ENCODE results near the gene SCARB1. TPM values are rescaled to one million over a fixed set of nuclear protein-coding genes. Genes with fewer than 3 reads are reported as not detected.

Gene SCARB1
- total and polyA plus RNA-seq, 2 experiments from 2014 or later = 31.0 to 62.5 TPM

DNA sequence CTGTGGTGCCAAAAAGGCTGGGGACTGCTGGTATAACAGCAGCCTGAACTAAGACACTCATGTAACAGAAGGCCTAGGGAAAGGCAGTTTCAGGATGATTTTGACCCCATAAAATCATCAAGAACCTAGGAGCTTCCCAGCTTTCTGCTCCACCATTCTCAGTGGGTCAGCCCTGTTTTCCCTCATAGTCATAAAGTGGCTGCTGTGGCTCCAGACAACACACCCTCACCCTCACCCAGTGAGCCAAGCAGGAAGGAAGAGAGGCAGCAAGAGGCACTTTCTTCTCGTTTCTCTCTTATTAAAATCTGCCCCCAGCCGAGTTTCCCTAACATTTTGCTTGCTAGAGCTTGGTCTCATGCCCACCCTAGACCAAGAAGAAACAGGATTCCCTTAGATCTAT lies 131.8 kb downstream of the SCARB1 start:
- 0 out of 2 replicates have a peak, but pooled peaks cover 4% of the 10 kb centered on the region for H3F3A ChIP-seq (replicated peaks; ENCODE audit: low read depth)
- Mint-ChIP-seq H3K27me3 (ENCODE audit: insufficient read depth, low read depth, poor library complexity) (peaks cover 14% of the 10 kb centered on the region), H3K4me1 (peaks cover 14% of the 10 kb centered on the region), H3K9me3 (no peaks in the 10 kb centered on the region), H3K27ac (no peak overlapping the region), H3K4me3 (no peak overlapping the region), H3K36me3 (ENCODE audit: low read depth) (no peaks in the 10 kb centered on the region)
- H4K20me1 ChIP-seq (replicated peaks; ENCODE audit: insufficient read depth) = no peaks in the 10 kb centered on the region
- no peaks in the 10 kb centered on the region for H3K9me2 ChIP-seq (ENCODE audit: insufficient read depth)
- no peak overlapping the region for H3K4me3 ChIP-seq
- no peak overlapping the region for H3K27ac ChIP-seq (ENCODE audit: low read depth)
- no peaks in the 10 kb centered on the region for H3K79me2 ChIP-seq (replicated peaks; ENCODE audit: insufficient read depth)
- no peaks in the 10 kb centered on the region for H3K27me3 ChIP-seq (ENCODE audit: insufficient read depth)
- no peak overlapping the region for H3K4me2 ChIP-seq
- DNase-seq (ENCODE audit: low spot score) (no peak), ATAC-seq (no peak)
- TF ChIP-seq POLR2AphosphoS5 (IDR thresholded peaks at IDR 0.05; ENCODE audit: low read depth) = no peak
- 0 out of 2 replicates have a peak overlapping the region, but pooled peaks have one; percentile 63 for H2AFZ ChIP-seq
- no peaks in the 10 kb centered on the region for H3K4me1 ChIP-seq (ENCODE audit: insufficient read depth)
- no peaks in the 10 kb centered on the region for H3K36me3 ChIP-seq (ENCODE audit: insufficient read depth)

GRCh38 chr12:124730455-124730932 lies 133.2 kb downstream of the SCARB1 start:
- DNase-seq (ENCODE audit: low spot score) = no peak
- no peaks in the 10 kb centered on the region for H4K20me1 ChIP-seq (replicated peaks; ENCODE audit: insufficient read depth)
- peaks cover 14% of the 10 kb centered on the region for H3K4me1 Mint-ChIP-seq
- TF ChIP-seq POLR2AphosphoS5 (IDR thresholded peaks at IDR 0.05; ENCODE audit: low read depth) = no peak
- TF ChIP-seq STAT1 (IDR thresholded peaks at IDR 0.05; ENCODE audit: unreplicated experiment) = no peak
- TF ChIP-seq, protein P1, sequence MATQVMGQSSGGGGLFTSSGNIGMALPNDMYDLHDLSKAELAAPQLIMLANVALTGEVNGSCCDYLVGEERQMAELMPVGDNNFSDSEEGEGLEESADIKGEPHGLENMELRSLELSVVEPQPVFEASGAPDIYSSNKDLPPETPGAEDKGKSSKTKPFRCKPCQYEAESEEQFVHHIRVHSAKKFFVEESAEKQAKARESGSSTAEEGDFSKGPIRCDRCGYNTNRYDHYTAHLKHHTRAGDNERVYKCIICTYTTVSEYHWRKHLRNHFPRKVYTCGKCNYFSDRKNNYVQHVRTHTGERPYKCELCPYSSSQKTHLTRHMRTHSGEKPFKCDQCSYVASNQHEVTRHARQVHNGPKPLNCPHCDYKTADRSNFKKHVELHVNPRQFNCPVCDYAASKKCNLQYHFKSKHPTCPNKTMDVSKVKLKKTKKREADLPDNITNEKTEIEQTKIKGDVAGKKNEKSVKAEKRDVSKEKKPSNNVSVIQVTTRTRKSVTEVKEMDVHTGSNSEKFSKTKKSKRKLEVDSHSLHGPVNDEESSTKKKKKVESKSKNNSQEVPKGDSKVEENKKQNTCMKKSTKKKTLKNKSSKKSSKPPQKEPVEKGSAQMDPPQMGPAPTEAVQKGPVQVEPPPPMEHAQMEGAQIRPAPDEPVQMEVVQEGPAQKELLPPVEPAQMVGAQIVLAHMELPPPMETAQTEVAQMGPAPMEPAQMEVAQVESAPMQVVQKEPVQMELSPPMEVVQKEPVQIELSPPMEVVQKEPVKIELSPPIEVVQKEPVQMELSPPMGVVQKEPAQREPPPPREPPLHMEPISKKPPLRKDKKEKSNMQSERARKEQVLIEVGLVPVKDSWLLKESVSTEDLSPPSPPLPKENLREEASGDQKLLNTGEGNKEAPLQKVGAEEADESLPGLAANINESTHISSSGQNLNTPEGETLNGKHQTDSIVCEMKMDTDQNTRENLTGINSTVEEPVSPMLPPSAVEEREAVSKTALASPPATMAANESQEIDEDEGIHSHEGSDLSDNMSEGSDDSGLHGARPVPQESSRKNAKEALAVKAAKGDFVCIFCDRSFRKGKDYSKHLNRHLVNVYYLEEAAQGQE (IDR thresholded peaks at IDR 0.05; ENCODE audit: unreplicated experiment) = no peak
- no peak for TF ChIP-seq JUNB (IDR thresholded peaks at IDR 0.05; ENCODE audit: unreplicated experiment)
- TF ChIP-seq, protein P2, sequence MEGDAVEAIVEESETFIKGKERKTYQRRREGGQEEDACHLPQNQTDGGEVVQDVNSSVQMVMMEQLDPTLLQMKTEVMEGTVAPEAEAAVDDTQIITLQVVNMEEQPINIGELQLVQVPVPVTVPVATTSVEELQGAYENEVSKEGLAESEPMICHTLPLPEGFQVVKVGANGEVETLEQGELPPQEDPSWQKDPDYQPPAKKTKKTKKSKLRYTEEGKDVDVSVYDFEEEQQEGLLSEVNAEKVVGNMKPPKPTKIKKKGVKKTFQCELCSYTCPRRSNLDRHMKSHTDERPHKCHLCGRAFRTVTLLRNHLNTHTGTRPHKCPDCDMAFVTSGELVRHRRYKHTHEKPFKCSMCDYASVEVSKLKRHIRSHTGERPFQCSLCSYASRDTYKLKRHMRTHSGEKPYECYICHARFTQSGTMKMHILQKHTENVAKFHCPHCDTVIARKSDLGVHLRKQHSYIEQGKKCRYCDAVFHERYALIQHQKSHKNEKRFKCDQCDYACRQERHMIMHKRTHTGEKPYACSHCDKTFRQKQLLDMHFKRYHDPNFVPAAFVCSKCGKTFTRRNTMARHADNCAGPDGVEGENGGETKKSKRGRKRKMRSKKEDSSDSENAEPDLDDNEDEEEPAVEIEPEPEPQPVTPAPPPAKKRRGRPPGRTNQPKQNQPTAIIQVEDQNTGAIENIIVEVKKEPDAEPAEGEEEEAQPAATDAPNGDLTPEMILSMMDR (conservative IDR thresholded peaks at IDR 0.05; ENCODE audit: low read depth in 2 of 2) = no peak
- no peak for TF ChIP-seq EZH2phosphoT487 (IDR thresholded peaks at IDR 0.05; ENCODE audit: unreplicated experiment)
- TF ChIP-seq ZNF114 (CRISPR knock-in tag; IDR thresholded peaks at IDR 0.05) = no peak
- no peak for TF ChIP-seq ZNF331 (CRISPR knock-in tag; IDR thresholded peaks at IDR 0.05; ENCODE audit: low read depth)
- TF ChIP-seq CREB1 (CRISPR knock-in tag; IDR thresholded peaks at IDR 0.05; ENCODE audit: low read depth) = no peak
- no peak for TF ChIP-seq EZH2 (IDR thresholded peaks at IDR 0.05; ENCODE audit: low read depth, unreplicated experiment)
- TF ChIP-seq, protein P3, sequence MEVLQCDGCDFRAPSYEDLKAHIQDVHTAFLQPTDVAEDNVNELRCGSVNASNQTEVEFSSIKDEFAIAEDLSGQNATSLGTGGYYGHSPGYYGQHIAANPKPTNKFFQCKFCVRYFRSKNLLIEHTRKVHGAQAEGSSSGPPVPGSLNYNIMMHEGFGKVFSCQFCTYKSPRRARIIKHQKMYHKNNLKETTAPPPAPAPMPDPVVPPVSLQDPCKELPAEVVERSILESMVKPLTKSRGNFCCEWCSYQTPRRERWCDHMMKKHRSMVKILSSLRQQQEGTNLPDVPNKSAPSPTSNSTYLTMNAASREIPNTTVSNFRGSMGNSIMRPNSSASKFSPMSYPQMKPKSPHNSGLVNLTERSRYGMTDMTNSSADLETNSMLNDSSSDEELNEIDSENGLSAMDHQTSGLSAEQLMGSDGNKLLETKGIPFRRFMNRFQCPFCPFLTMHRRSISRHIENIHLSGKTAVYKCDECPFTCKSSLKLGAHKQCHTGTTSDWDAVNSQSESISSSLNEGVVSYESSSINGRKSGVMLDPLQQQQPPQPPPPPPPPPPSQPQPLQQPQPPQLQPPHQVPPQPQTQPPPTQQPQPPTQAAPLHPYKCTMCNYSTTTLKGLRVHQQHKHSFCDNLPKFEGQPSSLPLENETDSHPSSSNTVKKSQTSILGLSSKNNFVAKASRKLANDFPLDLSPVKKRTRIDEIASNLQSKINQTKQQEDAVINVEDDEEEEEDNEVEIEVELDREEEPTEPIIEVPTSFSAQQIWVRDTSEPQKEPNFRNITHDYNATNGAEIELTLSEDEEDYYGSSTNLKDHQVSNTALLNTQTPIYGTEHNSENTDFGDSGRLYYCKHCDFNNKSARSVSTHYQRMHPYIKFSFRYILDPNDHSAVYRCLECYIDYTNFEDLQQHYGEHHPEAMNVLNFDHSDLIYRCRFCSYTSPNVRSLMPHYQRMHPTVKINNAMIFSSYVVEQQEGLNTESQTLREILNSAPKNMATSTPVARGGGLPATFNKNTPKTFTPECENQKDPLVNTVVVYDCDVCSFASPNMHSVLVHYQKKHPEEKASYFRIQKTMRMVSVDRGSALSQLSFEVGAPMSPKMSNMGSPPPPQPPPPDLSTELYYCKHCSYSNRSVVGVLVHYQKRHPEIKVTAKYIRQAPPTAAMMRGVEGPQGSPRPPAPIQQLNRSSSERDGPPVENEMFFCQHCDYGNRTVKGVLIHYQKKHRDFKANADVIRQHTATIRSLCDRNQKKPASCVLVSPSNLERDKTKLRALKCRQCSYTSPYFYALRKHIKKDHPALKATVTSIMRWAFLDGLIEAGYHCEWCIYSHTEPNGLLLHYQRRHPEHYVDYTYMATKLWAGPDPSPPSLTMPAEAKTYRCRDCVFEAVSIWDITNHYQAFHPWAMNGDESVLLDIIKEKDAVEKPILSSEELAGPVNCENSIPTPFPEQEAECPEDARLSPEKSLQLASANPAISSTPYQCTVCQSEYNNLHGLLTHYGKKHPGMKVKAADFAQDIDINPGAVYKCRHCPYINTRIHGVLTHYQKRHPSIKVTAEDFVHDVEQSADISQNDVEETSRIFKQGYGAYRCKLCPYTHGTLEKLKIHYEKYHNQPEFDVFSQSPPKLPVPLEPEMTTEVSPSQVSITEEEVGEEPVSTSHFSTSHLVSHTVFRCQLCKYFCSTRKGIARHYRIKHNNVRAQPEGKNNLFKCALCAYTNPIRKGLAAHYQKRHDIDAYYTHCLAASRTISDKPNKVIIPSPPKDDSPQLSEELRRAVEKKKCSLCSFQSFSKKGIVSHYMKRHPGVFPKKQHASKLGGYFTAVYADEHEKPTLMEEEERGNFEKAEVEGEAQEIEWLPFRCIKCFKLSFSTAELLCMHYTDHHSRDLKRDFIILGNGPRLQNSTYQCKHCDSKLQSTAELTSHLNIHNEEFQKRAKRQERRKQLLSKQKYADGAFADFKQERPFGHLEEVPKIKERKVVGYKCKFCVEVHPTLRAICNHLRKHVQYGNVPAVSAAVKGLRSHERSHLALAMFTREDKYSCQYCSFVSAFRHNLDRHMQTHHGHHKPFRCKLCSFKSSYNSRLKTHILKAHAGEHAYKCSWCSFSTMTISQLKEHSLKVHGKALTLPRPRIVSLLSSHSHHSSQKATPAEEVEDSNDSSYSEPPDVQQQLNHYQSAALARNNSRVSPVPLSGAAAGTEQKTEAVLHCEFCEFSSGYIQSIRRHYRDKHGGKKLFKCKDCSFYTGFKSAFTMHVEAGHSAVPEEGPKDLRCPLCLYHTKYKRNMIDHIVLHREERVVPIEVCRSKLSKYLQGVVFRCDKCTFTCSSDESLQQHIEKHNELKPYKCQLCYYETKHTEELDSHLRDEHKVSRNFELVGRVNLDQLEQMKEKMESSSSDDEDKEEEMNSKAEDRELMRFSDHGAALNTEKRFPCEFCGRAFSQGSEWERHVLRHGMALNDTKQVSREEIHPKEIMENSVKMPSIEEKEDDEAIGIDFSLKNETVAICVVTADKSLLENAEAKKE (CRISPR knock-in tag; IDR thresholded peaks at IDR 0.05) = no peak

More at GRCh38 chr12:124730455-124730932, 133.2 kb downstream of the SCARB1 start:
- Mint-ChIP-seq H3K27ac (no peak overlapping the region), H3K9me3 (no peaks in the 10 kb centered on the region), H3K36me3 (ENCODE audit: low read depth) (no peaks in the 10 kb centered on the region), H3K27me3 (ENCODE audit: insufficient read depth, low read depth, poor library complexity) (peaks cover 14% of the 10 kb centered on the region), H3K4me3 (no peak overlapping the region)
- Histone ChIP-seq H3K4me2 (no peak overlapping the region), H3K4me1 (ENCODE audit: insufficient read depth) (no peaks in the 10 kb centered on the region), H3F3A (replicated peaks; ENCODE audit: low read depth) (0 out of 2 replicates have a peak, but pooled peaks cover 4% of the 10 kb centered on the region), H2AFZ (no peak overlapping the region), H3K27me3 (ENCODE audit: insufficient read depth) (no peaks in the 10 kb centered on the region), H3K9me2 (ENCODE audit: insufficient read depth) (no peaks in the 10 kb centered on the region), H3K27ac (ENCODE audit: low read depth) (no peak overlapping the region), H3K79me2 (replicated peaks; ENCODE audit: insufficient read depth) (no peaks in the 10 kb centered on the region), H3K4me3 (no peak overlapping the region), H3K36me3 (ENCODE audit: insufficient read depth) (no peaks in the 10 kb centered on the region)
- ATAC-seq = no peak

Measured in GM23338 (cell line).